Stimulated activated CD4-positive, alpha-beta T cell treated with anti-CD3 and anti-CD28 coated beads, TNF-alpha, amount 100 ng/mL, for 1 hour (primary cell): ENCODE data around the gene KMT5B.

Source experiments
- DNase-seq, 3 donors: peaks; one replicate each; pipeline ENCODE4 v3.0.0-alpha.2; 2020; ENCODE audit warnings: low read depth in 3 of 3, low spot score in 1 of 3

Gene KMT5B

GRCh38 chr11:68186061-68186460, 27.0 kb downstream of the KMT5B start:
- DNase-seq = no peak

GRCh38 chr11:68181719-68182451, 31.2 kb downstream of the KMT5B start:
- no peak for DNase-seq

- DNase-seq = no peak
Observed at GRCh38 chr11:68179847-68180246, 33.2 kb downstream of the KMT5B start.

GRCh38 chr11:68177877-68178276, 35.2 kb downstream of the KMT5B start:
- DNase-seq = no peak

GRCh38 chr11:68173926-68174325, 39.2 kb downstream of the KMT5B start:
- DNase-seq = no peak

- no peak for DNase-seq
Observed at GRCh38 chr11:68169442-68169841, 43.7 kb downstream of the KMT5B start.

- no peak for DNase-seq
Observed at GRCh38 chr11:68168694-68169093, 44.4 kb downstream of the KMT5B start.

GRCh38 chr11:68167474-68167873, 45.6 kb downstream of the KMT5B start:
- DNase-seq = no peak

GRCh38 chr11:68166969-68167368, 46.1 kb downstream of the KMT5B start:
- DNase-seq = no peak

GRCh38 chr11:68165601-68166000, 47.5 kb downstream of the KMT5B start:
- no peak for DNase-seq

GRCh38 chr11:68164437-68164836, 48.7 kb downstream of the KMT5B start:
- DNase-seq = no peak

GRCh38 chr11:68163691-68164090, 49.4 kb downstream of the KMT5B start:
- DNase-seq = no peak

- no peak for DNase-seq
Observed at GRCh38 chr11:68160100-68160695, 52.9 kb downstream of the KMT5B start.

- no peak for DNase-seq
Observed at GRCh38 chr11:68159665-68160064, 53.4 kb downstream of the KMT5B start.

- no peak for DNase-seq
Observed at GRCh38 chr11:68159161-68159560, 53.9 kb downstream of the KMT5B start.

GRCh38 chr11:68158580-68158979, 54.5 kb downstream of the KMT5B start:
- no peak for DNase-seq

GRCh38 chr11:68153742-68154141, 59.4 kb downstream of the KMT5B start:
- DNase-seq = no peak

- DNase-seq = no peak
Observed at GRCh38 chr11:68150037-68150436, 63.1 kb downstream of the KMT5B start.

- no peak for DNase-seq
Observed at GRCh38 chr11:68149417-68149816, 63.7 kb downstream of the KMT5B start.

- DNase-seq = no peak
Observed at GRCh38 chr11:68148879-68149278, 64.2 kb downstream of the KMT5B start.

GRCh38 chr11:68148071-68148805, 64.9 kb downstream of the KMT5B start:
- DNase-seq = no peak
